ENCODE results near the gene MTOR.
A peak's percentile ranks its signal among the peaks of the same experiment; 100 is the strongest.
"Not testable (repeated sequence)": the region's sequence is repeated elsewhere in the genome, so short reads cannot be mapped to it uniquely, and the experiment has no call there.

The MTOR gene

GRCh38 chr1:11273595-11274234 is 11.4 kb upstream of the MTOR start:
- H3K4me3 ChIP-seq (replicated peaks; ENCODE audit: insufficient read depth, low read length), result peak overlapping the region; percentile 55
- peak in 1 of 2 experiments; percentile 11 for DNase-seq (ENCODE audit: low read depth in 1 of 2, low spot score in 1 of 2)

GRCh38 chr1:11272832-11273594 is 10.7 kb upstream of the MTOR start, which contains the start of gene UBIAD1:
TSS of gene UBIAD1 (plus strand) at chr1:11273198. CDS start at chr1:11273532, 334 bp downstream.
- no peaks in the 10 kb centered on the region for H3K27me3 ChIP-seq (ENCODE audit: insufficient read depth, poor library complexity, severe bottlenecking)
- DNase-seq (ENCODE audit: low read depth in 1 of 2, low spot score in 1 of 2), result peak; percentile 84 to 87
- H3K4me3 ChIP-seq (replicated peaks; ENCODE audit: insufficient read depth, low read length), result peak within 1 kb of the TSS; percentile 55
- H3K27ac ChIP-seq (replicated peaks), result peak within 1 kb of the TSS; percentile 100
- peak; percentile 83 for TF ChIP-seq POLR2AphosphoS5 (IDR thresholded peaks at IDR 0.05; ENCODE audit: low read depth)
- TF ChIP-seq CTCF (IDR thresholded peaks at IDR 0.05; ENCODE audit: insufficient read depth, low read length), result no peak
- TF ChIP-seq GABPA (IDR thresholded peaks at IDR 0.05; ENCODE audit: low read depth), result peak; percentile 80
- peak; percentile 76 for TF ChIP-seq REST (IDR thresholded peaks at IDR 0.05; ENCODE audit: insufficient replicate concordance, low read depth)
- TF ChIP-seq SPI1 (IDR thresholded peaks at IDR 0.05; ENCODE audit: borderline replicate concordance, low read depth), result no peak

More at GRCh38 chr1:11273595-11274234, 11.4 kb upstream of the MTOR start:
- Histone ChIP-seq H3K27ac (replicated peaks) (peak overlapping the region; percentile 100), H3K27me3 (ENCODE audit: insufficient read depth, poor library complexity, severe bottlenecking) (no peaks in the 10 kb centered on the region)
- TF ChIP-seq SPI1 (IDR thresholded peaks at IDR 0.05; ENCODE audit: borderline replicate concordance, low read depth), result no peak
- no peak for TF ChIP-seq GABPA (IDR thresholded peaks at IDR 0.05; ENCODE audit: low read depth)
- no peak for TF ChIP-seq CTCF (IDR thresholded peaks at IDR 0.05; ENCODE audit: insufficient read depth, low read length)
- no peak for TF ChIP-seq POLR2AphosphoS5 (IDR thresholded peaks at IDR 0.05; ENCODE audit: low read depth)
- no peak for TF ChIP-seq REST (IDR thresholded peaks at IDR 0.05; ENCODE audit: insufficient replicate concordance, low read depth)

GRCh38 chr1:11272544-11272831 is 10.1 kb upstream of the MTOR start:
- Histone ChIP-seq H3K4me3 (replicated peaks; ENCODE audit: insufficient read depth, low read length) (peak overlapping the region; percentile 43), H3K27me3 (ENCODE audit: insufficient read depth, poor library complexity, severe bottlenecking) (no peaks in the 10 kb centered on the region), H3K27ac (replicated peaks) (no peak overlapping the region)
- TF ChIP-seq POLR2AphosphoS5 (IDR thresholded peaks at IDR 0.05; ENCODE audit: low read depth) (no peak), GABPA (IDR thresholded peaks at IDR 0.05; ENCODE audit: low read depth) (no peak), CTCF (IDR thresholded peaks at IDR 0.05; ENCODE audit: insufficient read depth, low read length) (no peak), SPI1 (IDR thresholded peaks at IDR 0.05; ENCODE audit: borderline replicate concordance, low read depth) (no peak), REST (IDR thresholded peaks at IDR 0.05; ENCODE audit: insufficient replicate concordance, low read depth) (no peak)
- no peak for DNase-seq (ENCODE audit: low read depth in 1 of 2, low spot score in 1 of 2)

- DNase-seq (ENCODE audit: low read depth in 1 of 2, low spot score in 1 of 2); H3K27ac ChIP-seq (replicated peaks); H3K4me3 ChIP-seq (replicated peaks; ENCODE audit: insufficient read depth, low read length): not testable (repeated sequence)
These were observed 5.3 kb upstream of the MTOR start for GRCh38 chr1:11267350-11268337.

More at GRCh38 chr1:11267350-11268337, 5.3 kb upstream of the MTOR start:
- not testable (repeated sequence) for H3K27me3 ChIP-seq (ENCODE audit: insufficient read depth, poor library complexity, severe bottlenecking)
